ENCODE data around the gene CDH4.
"Not testable (repeated sequence)": the region's sequence is repeated elsewhere in the genome, so short reads cannot be mapped to it uniquely, and the experiment has no call there.

CDH4 gene

DNA sequence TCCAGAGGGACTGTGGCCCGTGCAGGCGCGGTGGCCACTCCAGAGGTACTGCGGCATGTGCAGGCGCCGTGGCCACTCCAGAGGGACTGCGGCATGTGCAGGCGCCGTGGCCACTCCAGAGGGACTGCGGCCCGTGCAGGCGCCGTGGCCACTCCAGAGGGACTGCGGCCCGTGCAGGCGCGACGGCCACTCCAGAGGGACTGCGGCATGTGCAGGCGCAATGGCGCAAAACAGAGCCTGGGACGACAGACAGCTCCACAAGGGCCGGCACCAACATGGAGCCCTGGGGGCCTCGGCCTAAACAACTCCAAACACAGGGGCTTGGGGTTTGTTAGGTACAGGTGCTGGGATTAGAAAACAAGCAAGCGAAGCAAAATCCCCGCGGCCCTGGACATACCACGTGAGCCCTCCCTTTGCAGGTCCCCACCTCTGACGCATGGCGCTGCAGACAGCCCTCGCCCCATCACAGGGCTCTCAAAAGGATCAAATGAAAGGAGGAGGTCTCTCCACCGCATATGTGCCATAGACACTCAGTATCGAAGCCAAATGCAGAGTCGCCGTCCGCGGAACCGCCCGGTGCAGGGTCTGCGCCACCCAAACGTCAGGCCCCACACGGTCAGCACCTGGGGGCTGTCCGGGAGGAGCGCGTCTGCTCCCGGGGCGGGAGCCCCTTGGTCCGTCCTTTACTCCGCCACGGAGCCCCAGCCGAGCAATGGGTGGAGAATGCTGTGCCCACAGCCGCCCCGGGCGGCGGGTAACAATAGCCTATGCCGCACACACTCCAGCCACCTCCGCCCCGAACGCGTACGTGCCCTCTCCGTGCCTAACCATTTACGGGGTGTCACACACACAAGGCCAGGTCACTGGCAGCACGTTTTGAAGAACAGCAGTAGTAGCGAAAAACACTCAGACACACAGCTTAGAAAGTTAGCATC, 727.9 kb downstream of the CDH4 start:
- no peak for DNase-seq

DNA sequence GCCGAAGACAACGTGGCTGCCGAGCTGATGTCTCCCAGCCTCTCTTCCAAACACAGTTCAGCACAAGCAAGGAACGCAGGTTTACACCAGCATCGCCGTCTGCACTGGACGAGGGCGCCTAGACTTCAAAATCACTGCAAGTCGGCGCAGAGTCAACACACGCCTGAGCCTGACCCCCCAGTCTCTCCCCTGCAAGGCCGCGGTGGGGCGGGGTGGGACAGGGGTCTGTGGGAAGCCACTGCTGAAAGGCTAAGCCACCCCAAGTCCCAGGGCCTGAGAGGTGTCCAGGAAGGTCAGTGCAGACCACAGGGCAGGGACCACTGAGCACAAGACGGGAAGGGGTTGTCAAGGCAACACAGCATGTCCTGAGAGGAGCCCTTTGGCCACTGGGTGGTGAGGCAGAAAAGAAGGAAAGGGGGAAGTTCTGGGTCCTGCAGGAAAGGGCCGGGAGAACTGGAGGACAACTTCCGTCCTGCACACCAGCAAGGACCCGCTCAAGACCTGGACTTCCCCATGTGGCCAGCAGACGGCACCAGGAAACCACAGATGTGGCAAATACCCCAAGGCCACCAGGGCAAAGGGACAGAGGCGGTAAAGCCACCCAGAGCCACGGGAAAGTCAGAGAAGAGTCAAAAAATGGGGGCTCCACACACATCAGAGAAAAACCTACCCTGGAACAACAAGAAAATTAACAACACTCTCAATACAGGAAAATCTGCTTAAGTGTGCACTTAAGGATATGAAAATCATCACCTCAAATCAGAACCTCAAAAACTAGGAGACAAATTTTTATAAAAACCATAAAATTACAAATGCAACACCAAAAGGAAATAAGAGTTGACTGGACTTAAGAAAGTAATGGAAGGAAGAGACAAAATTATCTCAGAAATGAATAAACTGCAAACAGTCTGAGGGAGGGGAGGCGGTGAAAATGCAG, 728.9 kb downstream of the CDH4 start:
- DNase-seq: no peak

DNA sequence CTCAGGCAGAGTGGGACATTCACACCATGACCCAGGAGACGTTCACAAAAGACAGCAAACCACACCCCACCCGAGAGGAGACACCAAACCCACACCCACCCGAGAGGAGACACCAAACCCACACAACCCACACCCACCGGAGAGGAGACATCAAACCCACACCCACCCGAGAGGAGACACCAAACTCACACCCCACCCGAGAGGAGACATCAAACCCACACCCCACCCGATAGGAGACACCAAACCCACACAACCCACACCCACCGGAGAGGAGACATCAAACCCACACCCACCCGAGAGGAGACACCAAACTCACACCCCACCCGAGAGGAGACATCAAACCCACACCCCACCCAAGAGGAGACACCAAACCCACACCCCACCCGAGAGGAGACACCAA, 729.6 kb downstream of the CDH4 start:
- peak; percentile 23 for DNase-seq

DNA sequence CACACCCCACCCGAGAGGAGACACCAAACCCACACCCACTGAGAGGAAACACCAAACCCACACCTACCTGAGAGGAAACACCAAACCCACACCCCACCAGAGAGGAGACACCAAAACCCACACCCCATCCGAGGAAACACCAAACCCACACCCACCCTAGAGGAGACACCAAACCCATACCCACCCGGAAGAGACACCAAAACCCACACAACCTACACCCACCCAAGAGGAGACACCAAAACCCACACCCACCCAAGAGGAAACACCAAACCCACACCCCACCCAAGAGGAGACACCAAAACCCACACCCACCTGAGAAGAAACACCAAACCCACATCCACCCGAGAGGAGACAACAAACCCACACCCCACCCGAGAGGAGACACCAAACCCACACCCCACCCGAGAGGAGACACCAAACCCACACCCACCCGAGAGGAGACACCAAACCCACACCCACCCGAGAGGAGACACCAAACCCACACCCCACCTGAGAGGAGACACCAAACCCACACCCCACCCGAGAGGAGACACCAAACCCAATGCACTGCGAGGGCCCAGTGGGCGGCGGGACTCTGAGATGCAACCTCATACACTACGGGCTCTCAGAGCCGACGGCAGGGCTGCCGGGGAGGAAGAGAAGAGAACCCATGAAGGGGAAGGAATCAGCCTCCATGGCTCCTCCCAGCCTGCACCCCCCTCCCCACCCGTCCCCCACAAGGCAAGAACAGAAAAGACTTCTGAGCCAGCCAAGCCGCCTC, 730.3 kb downstream of the CDH4 start:
- peak; percentile 40 for DNase-seq

DNA sequence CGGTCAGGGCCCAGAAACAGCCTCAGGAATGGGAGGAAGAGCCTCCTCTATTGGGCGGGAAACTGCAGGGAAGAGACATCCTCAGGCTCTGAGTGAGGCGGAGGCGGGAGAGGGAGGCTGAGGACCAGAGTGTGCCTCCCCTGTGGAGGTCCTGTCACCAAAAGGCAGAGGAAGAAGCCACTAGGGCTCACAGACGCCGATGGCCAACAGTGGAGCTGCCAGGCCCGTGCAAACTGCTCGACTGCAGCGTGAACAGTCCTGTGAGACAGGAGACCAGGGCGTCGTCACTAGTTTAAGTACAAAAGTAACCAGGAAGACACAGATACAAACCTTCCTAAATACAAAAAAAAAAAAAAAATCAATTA, 730.9 kb downstream of the CDH4 start:
- no peak for DNase-seq

DNA sequence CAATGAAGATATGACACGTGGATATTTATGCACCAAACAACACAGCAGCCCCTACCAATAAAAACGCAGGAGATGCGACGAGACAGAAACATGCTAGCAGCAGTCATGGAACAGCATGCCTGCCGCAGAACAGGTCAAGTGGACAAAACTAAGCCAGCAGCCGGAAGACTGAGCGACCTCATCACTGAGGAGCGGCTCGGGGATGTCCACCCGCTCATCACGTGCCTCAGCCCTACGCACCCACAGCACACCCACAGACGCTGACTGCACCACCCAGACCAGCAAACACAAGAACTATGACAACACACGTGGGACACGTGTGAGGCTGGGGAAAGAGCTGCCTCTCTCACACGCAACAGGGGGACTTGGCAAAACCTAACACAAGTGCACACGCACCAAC, 731.9 kb downstream of the CDH4 start:
- DNase-seq: no peak

DNA sequence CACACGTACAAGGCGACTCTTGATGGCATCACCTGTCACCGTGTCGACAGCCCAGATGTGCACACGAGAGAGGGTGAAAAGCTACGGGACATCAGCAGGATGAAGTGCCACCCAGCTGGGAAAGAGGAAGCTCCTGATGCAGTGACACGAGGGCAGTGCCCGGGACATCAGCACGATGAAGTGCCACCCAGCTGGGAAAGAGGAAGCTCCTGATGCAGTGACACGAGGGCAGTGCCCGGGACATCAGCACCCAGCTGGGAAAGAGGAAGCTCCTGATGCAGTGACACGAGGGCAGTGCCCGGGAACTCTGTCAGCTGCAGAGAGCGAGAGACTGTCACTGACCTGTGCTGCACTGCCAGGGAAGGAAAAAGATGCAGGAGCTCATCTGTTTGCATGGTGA, 732.4 kb downstream of the CDH4 start:
- not testable (repeated sequence) for DNase-seq

DNA sequence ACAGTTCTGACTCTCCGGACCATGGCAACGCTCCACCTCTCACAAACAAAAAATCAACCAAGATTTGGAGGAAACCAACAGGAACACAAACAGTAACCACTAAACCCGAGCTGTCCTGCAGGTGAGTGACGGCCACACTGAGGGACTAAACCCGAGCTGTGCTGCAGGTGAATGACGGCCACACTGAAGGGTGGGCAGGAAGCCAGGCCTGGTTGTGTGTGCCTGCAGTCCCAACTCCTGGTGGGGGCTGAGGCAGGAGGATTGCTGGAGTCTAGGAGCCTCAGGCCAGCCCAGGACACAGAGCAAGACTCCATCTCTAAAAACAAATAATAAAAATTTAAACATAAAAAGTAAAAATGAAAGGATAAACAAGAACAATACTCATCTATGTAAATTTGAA, 733.0 kb downstream of the CDH4 start:
- no peak for DNase-seq

DNA sequence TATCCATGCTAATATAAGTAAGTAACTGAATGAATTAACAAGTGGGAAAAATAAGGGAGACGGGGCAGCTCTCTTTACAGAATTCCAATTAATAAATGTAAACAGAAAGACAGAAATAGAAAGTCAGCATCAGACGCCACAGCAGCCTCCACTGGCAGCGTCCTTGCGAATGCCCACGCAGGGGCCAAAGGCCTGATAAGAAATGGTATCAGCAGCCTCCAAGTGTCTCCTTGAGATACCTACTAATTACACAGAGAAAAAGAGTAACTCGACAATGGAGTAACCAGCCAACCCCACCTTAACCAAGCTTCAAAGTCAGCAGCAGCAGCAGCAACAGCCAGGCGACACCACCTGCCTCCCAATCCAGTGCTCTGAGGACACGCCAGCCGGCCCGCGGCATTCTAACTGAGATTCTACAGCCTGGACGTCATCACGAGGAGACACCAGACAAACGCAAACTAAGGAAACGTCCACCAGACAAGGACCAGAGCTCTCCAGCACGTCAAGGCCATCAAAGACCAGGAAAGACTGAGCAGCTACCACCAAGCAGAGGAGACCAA, 734.8 kb downstream of the CDH4 start:
- no peak for DNase-seq

DNA sequence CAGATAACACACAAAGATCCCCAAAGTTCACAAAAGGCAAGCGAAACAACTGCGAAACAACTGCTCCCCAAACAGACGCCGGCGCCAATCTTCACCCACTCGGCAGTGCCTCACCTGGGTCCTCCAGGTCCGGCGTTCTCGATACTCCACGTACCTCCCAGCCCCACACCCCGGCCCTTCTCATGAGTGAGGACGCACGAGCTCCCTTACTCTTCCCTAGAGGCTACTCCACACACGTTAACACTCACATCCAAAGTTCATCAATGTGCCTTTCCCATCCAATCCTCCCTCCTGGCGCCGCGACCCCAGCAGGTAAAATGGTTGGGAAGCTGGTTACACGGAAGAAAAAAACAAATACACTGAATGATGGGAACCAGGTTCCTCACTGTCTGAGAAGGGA, 736.6 kb downstream of the CDH4 start:
- no peak for DNase-seq

DNA sequence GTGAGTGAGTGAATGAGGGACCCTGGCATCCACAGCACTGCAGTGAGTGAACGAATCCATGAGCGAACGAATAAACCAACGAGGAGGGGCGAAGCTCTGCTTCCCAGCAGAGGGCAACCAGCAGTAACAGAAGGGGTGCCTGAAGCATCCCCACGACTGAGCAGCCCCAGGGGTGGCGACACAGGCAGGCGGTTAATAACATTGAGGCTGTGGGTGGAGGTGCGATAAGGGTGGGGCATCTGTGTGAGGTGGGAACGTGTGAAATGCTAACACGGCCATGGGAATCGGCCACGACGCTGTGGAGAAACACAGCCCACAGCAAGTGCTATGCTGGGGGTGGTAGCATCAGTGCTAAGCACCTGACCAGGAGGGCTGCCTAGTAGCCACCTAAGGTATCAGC, 737.7 kb downstream of the CDH4 start:
- DNase-seq: peak; percentile 32

Measured in CD4-positive, alpha-beta T cell treated with Interleukin-21 for 1 hour (primary cell).